HepG2 (cell line): ENCODE measurements around the gene ANO3. TPM values are rescaled to one million over a fixed set of nuclear protein-coding genes. Genes with fewer than 3 reads are reported as not detected.

Experiments used
- ATAC-seq: fragments of 200-7000 bp; cut with Tn5 transposase; 3 replicates; pipeline ENCODE4 v1.9.1; 2020; ENCODE audit warnings: mild to moderate bottlenecking, moderate library complexity
- BruUV-seq: library from RNA; stranded (reverse); fragments of 400-500 nt; replicated peaks from 2 replicates; lab custom pipeline; 2021; lab: Mats Ljungman, UMichigan
- CTCF ChIA-PET: fragments of 300-600 bp; formaldehyde crosslinking; extraction: SDS; loops from one replicate; lab custom pipeline; 2021; ENCODE audit warnings: low total read pairs, inconsistent platforms, low intra/inter-chr PET ratio; lab: Yijun Ruan, JAX
- POLR2A ChIA-PET: fragments of 350-600 bp; sonication (Branson Sonifier 250); formaldehyde crosslinking; loops from one replicate; lab custom pipeline; 2020; ENCODE audit warnings: antibody characterized with exemption, inconsistent platforms; lab: Yijun Ruan, JAX
- DNase-seq: peaks from one replicate; pipeline ENCODE4 v3.0.0-alpha.2; 2015; ENCODE audit warnings: low spot score
- FAIRE-seq: peaks from 3 replicates; lab custom pipeline; 2011; peaks lifted over from hg19 to GRCh38; lab: Jason Lieb, UNC
- H2AFZ ChIP-seq: one replicate; pipeline ENCODE4 v1.6.1; 2011; ENCODE audit warnings: low read length, inconsistent platforms
- H3K27ac ChIP-seq: fragments of 300-600 bp; 3 replicates; pipeline ENCODE4 v1.8.0; 2011; ENCODE audit warnings: mixed run types, mild to moderate bottlenecking, mixed read lengths, low read length, inconsistent platforms; ENCODE audit not compliant: insufficient read depth; ENCODE audit errors: extremely low read length
- H3K27me3 ChIP-seq, 2 experiments: fragments of 200-600 bp in 1 of 2; 2 replicates in 1 of 2; 3 replicates in 1 of 2; pipeline versions ENCODE4 v1.6.0 to v1.8.0; 2011; ENCODE audit warnings: low read length in 2 of 2, mild to moderate bottlenecking in 2 of 2, moderate library complexity in 2 of 2, inconsistent platforms in 1 of 2; ENCODE audit not compliant: insufficient read depth in 2 of 2, control insufficient read depth in 1 of 2
- H3K36me3 ChIP-seq, 2 experiments: fragments of 200-600 bp in 1 of 2; replicated peaks in 1 of 2; 2 replicates in 1 of 2; 3 replicates in 1 of 2; pipeline versions ENCODE4 v1.5.1 to v1.8.0; 2011; ENCODE audit warnings: low read length in 2 of 2, inconsistent platforms in 1 of 2; ENCODE audit not compliant: insufficient read depth in 2 of 2, control insufficient read depth in 1 of 2
- H3K4me1 ChIP-seq: 2 replicates; pipeline ENCODE4 v1.5.1; 2012; ENCODE audit warnings: low read length, inconsistent platforms; ENCODE audit not compliant: insufficient read depth
- H3K4me2 ChIP-seq: 2 replicates; pipeline ENCODE4 v1.6.0; 2011; ENCODE audit warnings: low read depth, low read length, inconsistent platforms
- H3K4me3 ChIP-seq, 3 experiments: fragments of 200-600 bp in 1 of 3; sonication (generic), shearing (Covaris generic) in 1 of 3; replicated peaks in 1 of 3; 2 replicates each; pipeline ENCODE4 v1.5.1; 2011 to 2016; ENCODE audit warnings: low read length in 3 of 3, inconsistent platforms in 2 of 3, low read depth in 2 of 3, mild to moderate bottlenecking in 2 of 3, control low read depth in 1 of 3, mixed read lengths in 1 of 3; ENCODE audit not compliant: insufficient read depth in 1 of 3
- H3K79me2 ChIP-seq: one replicate; pipeline ENCODE4 v1.6.1; 2011; ENCODE audit warnings: low read length, inconsistent platforms; ENCODE audit not compliant: insufficient read depth
- H3K9ac ChIP-seq: 2 replicates; pipeline ENCODE4 v1.6.0; 2011; ENCODE audit warnings: mild to moderate bottlenecking, low read depth, low read length, inconsistent platforms; ENCODE audit not compliant: insufficient read depth
- H3K9me3 ChIP-seq: 2 replicates; pipeline ENCODE4 v1.5.1; 2012; ENCODE audit warnings: mild to moderate bottlenecking, low read length
- H4K20me1 ChIP-seq: 2 replicates; pipeline ENCODE4 v1.6.0; 2011; ENCODE audit warnings: inconsistent platforms, mild to moderate bottlenecking, low read length, moderate library complexity; ENCODE audit not compliant: insufficient read depth
- CBFB ChIP-seq: sonication (generic); formaldehyde crosslinking; IDR thresholded peaks from 2 replicates; pipeline ENCODE4 v1.4.0; 2020; ENCODE audit warnings: missing genetic modification reagents
- ESRRA ChIP-seq: sonication (generic); formaldehyde crosslinking; IDR thresholded peaks from 2 replicates; pipeline ENCODE4 v1.5.1; 2020; ENCODE audit warnings: mild to moderate bottlenecking, low read depth, missing genetic modification reagents
- FOSL1 ChIP-seq: sonication (generic); formaldehyde crosslinking; IDR thresholded peaks from 2 replicates; pipeline ENCODE4 v1.9.0; 2021; ENCODE audit warnings: missing genetic modification reagents, borderline replicate concordance
- HHEX ChIP-seq: IDR thresholded peaks from 2 replicates; pipeline ENCODE4 v1.6.1; 2016; ENCODE audit warnings: control low read depth
- NR2F2 ChIP-seq: IDR thresholded peaks from 2 replicates; pipeline ENCODE4 v1.6.1; 2012; ENCODE audit warnings: low read depth, inconsistent platforms, borderline replicate concordance
- PHB2 ChIP-seq: fragments of 450-650 bp; IDR thresholded peaks from 2 replicates; pipeline ENCODE4 v1.6.1; 2018; ENCODE audit not compliant: partially characterized antibody
- ZBTB3 ChIP-seq: sonication (generic); formaldehyde crosslinking; IDR thresholded peaks from 2 replicates; pipeline ENCODE4 v1.4.0; 2020; ENCODE audit warnings: low read depth, mild to moderate bottlenecking, moderate library complexity, missing genetic modification reagents, borderline replicate concordance
- ZBTB7B ChIP-seq: sonication (generic); formaldehyde crosslinking; IDR thresholded peaks from 2 replicates; pipeline ENCODE4 v1.4.0; 2020; ENCODE audit warnings: missing genetic modification reagents
- ZBTB8A ChIP-seq: sonication (generic); formaldehyde crosslinking; IDR thresholded peaks from 2 replicates; pipeline ENCODE4 v1.4.0; 2020; ENCODE audit warnings: mild to moderate bottlenecking, low read depth, missing genetic modification reagents, borderline replicate concordance
- ZNF30 ChIP-seq: sonication (generic); formaldehyde crosslinking; IDR thresholded peaks from 2 replicates; pipeline ENCODE4 v1.5.0; 2020; ENCODE audit warnings: mild to moderate bottlenecking, missing genetic modification reagents
- ZNF557 ChIP-seq: sonication (generic); formaldehyde crosslinking; IDR thresholded peaks from 2 replicates; pipeline ENCODE4 v1.4.0; 2020; ENCODE audit warnings: missing genetic modification reagents
- ZNF703 ChIP-seq: sonication (generic); formaldehyde crosslinking; IDR thresholded peaks from 2 replicates; pipeline ENCODE4 v1.5.1; 2020; ENCODE audit warnings: missing genetic modification reagents, mild to moderate bottlenecking, moderate library complexity, borderline replicate concordance
- ZNF777 ChIP-seq: sonication (generic); formaldehyde crosslinking; IDR thresholded peaks from 2 replicates; pipeline ENCODE4 v1.4.0; 2020; ENCODE audit warnings: missing genetic modification reagents
- WGBS: methylation state at CpG from one replicate; pipeline ENCODE4 v1.1.6; 2017; ENCODE audit warnings: low lambda C conversion rate; 5-methylcytosine and 5-hydroxymethylcytosine counted together
- in situ Hi-C: cut with HindIII; loops from 2 replicates; pipeline ENCODE4 v1.10.0; 2017; ENCODE audit warnings: low pct_unique_long_range_greater_than_20kb; ENCODE audit not compliant: extremely low pct_ligation_motif_present
- intact Hi-C: fragments of 100-400 bp; cut with micrococcal nuclease; formaldehyde crosslinking; loops from one replicate; pipeline ENCODE4 v1.10.0; 2022; ENCODE audit not compliant: unreplicated experiment
- polyA plus RNA-seq, 8 experiments: library from polyadenylated mRNA; depleted of rRNA in 3 of 8; stranded (reverse) in 7 of 8; unstranded in 1 of 8; fragments of >200 nt; fragmentation: Illumina TruSeq in 4 of 8; extraction: Trizol in 4 of 8; gene quantifications; 2 replicates each; pipeline versions ENCODE4 v1.2.1 to v1.2.3, GENCODE V29; 2011 to 2016; ENCODE audit warnings: low read depth in 4 of 8, missing spikeins in 1 of 8, mixed read lengths in 1 of 8; ENCODE audit not compliant: insufficient read depth in 1 of 8
- total RNA-seq, 5 experiments: library from RNA; depleted of rRNA; stranded (reverse); fragments of >200 nt; fragmentation: Illumina TruSeq; extraction: Trizol; gene quantifications; 2 replicates each; pipeline ENCODE4 v1.2.3, GENCODE V29; 2016; ENCODE audit warnings: low read depth in 1 of 5
- TF ChIP-seq, protein P1 (sequence below): sonication (generic); formaldehyde crosslinking; IDR thresholded peaks from 2 replicates; pipeline ENCODE4 v1.8.0; 2022; ENCODE audit warnings: missing genetic modification reagents, low read depth, mild to moderate bottlenecking, borderline replicate concordance
- TF ChIP-seq, protein P2 (sequence below): sonication (generic); formaldehyde crosslinking; IDR thresholded peaks from 2 replicates; pipeline ENCODE4 v1.9.0; 2021; ENCODE audit warnings: missing genetic modification reagents, borderline replicate concordance
- TF ChIP-seq, protein P3 (sequence below): sonication (generic); formaldehyde crosslinking; IDR thresholded peaks from 2 replicates; pipeline ENCODE4 v1.4.0; 2020; ENCODE audit warnings: low read depth, mild to moderate bottlenecking, missing genetic modification reagents
- TF ChIP-seq, protein P4 (sequence below): sonication (generic); formaldehyde crosslinking; IDR thresholded peaks from 2 replicates; pipeline ENCODE4 v1.4.0; 2020; ENCODE audit warnings: missing genetic modification reagents

Gene ANO3
- total and polyA plus RNA-seq, 2 of the 13 experiments (the other 11 are each of a cell fraction or from before 2014, with no cell fraction given): 0.17 to 0.44 TPM

DNA sequence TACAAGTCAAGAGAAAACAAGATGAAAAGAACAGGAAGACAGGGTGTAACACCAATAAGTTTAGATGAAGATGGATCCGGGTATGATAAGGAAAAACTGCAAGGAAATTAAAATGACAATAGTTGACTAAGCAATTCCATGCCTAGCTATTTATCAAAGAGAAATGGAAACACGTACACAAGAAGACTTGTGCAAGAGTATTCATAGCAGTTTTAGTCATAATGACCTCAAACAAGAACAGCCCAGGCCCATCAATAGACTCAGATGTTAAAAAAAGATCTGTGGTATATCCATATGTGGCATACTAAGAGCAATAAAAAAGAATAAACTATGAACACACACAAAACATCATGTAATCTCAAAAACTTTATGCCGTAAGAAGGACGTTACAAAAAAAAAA is 356.8 kb downstream of the ANO3 start:
- ATAC-seq: no peak
- Histone ChIP-seq H3K27ac (no peak overlapping the region), H4K20me1 (no peaks in the 10 kb centered on the region), H2AFZ (no peak overlapping the region), H3K4me2 (no peak overlapping the region), H3K27me3 (no peaks in the 10 kb centered on the region), H3K79me2 (no peaks in the 10 kb centered on the region), H3K4me3 (no peak overlapping the region), H3K9me3 (no peaks in the 10 kb centered on the region), H3K36me3 (no peaks in the 10 kb centered on the region), H3K4me1 (no peaks in the 10 kb centered on the region), H3K9ac (no peak overlapping the region)
- WGBS: 1% methylated on average over 4 of the region's 4 CpGs
- BruUV-seq: no TSS peak
- POLR2A ChIA-PET: no interaction called here
- no peak for DNase-seq
- in situ Hi-C loops: no loop called here
- CTCF ChIA-PET: no interaction called here
- FAIRE-seq: no peak
- intact Hi-C loops: no loop called here
- TF ChIP-seq ZBTB7B (CRISPR knock-in tag) (no peak), ZBTB3 (no peak), ZNF777 (CRISPR knock-in tag) (no peak), ESRRA (CRISPR knock-in tag) (no peak), ZBTB8A (CRISPR knock-in tag) (no peak), FOSL1 (CRISPR knock-in tag) (no peak), ZNF557 (CRISPR knock-in tag) (no peak), ZNF30 (CRISPR knock-in tag) (no peak), ZNF703 (CRISPR knock-in tag) (no peak), PHB2 (no peak), CBFB (CRISPR knock-in tag) (no peak), HHEX (CRISPR knock-in tag) (no peak), NR2F2 (no peak)
- TF ChIP-seq, protein P1, sequence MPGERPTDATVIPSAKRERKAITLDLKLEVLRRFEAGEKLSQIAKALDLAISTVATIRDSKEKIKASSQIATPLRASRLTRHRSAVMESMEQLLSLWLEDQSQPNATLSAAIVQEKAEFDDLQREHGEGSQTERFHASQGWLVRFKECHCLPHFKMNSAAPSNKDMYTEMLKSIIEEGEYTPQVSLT (CRISPR knock-in tag): no peak
- TF ChIP-seq, protein P2, sequence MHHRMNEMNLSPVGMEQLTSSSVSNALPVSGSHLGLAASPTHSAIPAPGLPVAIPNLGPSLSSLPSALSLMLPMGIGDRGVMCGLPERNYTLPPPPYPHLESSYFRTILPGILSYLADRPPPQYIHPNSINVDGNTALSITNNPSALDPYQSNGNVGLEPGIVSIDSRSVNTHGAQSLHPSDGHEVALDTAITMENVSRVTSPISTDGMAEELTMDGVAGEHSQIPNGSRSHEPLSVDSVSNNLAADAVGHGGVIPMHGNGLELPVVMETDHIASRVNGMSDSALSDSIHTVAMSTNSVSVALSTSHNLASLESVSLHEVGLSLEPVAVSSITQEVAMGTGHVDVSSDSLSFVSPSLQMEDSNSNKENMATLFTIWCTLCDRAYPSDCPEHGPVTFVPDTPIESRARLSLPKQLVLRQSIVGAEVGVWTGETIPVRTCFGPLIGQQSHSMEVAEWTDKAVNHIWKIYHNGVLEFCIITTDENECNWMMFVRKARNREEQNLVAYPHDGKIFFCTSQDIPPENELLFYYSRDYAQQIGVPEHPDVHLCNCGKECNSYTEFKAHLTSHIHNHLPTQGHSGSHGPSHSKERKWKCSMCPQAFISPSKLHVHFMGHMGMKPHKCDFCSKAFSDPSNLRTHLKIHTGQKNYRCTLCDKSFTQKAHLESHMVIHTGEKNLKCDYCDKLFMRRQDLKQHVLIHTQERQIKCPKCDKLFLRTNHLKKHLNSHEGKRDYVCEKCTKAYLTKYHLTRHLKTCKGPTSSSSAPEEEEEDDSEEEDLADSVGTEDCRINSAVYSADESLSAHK (CRISPR knock-in tag): no peak
- TF ChIP-seq, protein P3, sequence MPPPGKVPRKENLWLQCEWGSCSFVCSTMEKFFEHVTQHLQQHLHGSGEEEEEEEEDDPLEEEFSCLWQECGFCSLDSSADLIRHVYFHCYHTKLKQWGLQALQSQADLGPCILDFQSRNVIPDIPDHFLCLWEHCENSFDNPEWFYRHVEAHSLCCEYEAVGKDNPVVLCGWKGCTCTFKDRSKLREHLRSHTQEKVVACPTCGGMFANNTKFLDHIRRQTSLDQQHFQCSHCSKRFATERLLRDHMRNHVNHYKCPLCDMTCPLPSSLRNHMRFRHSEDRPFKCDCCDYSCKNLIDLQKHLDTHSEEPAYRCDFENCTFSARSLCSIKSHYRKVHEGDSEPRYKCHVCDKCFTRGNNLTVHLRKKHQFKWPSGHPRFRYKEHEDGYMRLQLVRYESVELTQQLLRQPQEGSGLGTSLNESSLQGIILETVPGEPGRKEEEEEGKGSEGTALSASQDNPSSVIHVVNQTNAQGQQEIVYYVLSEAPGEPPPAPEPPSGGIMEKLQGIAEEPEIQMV (CRISPR knock-in tag): no peak
- TF ChIP-seq, protein P4, sequence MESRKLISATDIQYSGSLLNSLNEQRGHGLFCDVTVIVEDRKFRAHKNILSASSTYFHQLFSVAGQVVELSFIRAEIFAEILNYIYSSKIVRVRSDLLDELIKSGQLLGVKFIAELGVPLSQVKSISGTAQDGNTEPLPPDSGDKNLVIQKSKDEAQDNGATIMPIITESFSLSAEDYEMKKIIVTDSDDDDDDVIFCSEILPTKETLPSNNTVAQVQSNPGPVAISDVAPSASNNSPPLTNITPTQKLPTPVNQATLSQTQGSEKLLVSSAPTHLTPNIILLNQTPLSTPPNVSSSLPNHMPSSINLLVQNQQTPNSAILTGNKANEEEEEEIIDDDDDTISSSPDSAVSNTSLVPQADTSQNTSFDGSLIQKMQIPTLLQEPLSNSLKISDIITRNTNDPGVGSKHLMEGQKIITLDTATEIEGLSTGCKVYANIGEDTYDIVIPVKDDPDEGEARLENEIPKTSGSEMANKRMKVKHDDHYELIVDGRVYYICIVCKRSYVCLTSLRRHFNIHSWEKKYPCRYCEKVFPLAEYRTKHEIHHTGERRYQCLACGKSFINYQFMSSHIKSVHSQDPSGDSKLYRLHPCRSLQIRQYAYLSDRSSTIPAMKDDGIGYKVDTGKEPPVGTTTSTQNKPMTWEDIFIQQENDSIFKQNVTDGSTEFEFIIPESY (CRISPR knock-in tag): no peak
